ENCODE data around the gene ERCC6L. TPM values are rescaled to one million over a fixed set of nuclear protein-coding genes. Genes with fewer than 3 reads are reported as not detected.

The ERCC6L gene

Small RNAs within 50 kb of the gene (small RNA-seq; reads per million reads assigned to genes)
- gene RF00019 (ENCODE audit: insufficient read depth) = not detected

Measured in mesendoderm (in vitro differentiated cells).